ENCODE data around the gene TINAGL1. TPM values are rescaled to one million over a fixed set of nuclear protein-coding genes. Genes with fewer than 3 reads are reported as not detected.

The TINAGL1 gene
- total RNA-seq, 2 experiments from 2014 or later, result not detected

DNA sequence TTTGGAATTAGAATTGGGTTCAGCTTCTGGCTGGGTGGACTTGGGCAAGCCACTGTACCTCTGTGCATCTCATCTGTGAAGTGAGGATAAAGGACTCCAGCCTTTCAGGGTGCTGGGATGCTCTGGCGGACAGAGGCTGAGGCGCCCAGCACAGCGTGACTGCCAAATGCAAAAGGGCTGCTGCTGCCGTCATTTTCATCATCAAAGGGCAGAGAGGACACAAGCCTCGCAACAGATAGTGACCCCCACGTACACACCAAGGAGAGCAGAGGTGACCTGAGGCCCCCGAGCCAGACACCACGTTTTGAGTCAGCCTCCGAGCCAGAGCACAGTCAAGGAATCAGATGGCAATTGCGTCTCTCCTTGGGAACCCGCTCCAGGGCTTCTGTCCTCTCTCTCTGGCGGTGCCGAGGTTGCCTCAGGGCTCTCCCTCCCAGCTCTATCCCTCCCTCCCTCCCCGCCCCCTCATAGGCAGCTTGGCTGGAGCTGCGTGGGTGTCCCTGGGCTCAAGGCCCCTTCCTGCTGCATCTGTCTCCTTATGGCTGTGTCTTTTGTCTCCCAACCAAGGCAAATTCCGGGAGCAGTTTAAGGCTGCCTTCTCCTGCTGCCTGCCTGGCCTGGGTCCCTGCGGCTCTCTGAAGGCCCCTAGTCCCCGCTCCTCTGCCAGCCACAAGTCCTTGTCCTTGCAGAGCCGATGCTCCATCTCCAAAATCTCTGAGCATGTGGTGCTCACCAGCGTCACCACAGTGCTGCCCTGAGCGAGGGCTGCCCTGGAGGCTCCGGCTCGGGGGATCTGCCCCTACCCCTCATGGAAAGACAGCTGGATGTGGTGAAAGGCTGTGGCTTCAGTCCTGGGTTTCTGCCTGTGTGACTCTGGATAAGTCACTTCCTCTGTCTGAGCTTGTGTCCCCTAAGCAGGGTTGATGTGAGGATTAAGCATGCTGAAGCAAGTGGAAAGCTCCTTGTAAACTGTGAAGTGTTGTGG lies 50.2 kb downstream of the TINAGL1 start:
- DNase-seq (no peak), ATAC-seq (no peak)
- Mint-ChIP-seq H3K4me3 (no peak overlapping the region), H3K9me3 (no peaks in the 10 kb centered on the region), H3K27ac (no peak overlapping the region), H3K27me3 (no peaks in the 10 kb centered on the region), H3K36me3 (ENCODE audit: low read depth) (peaks cover 1% of the 10 kb centered on the region), H3K4me1 (ENCODE audit: low read depth) (peaks cover 10% of the 10 kb centered on the region)
- no peak for TF ChIP-seq CTCF (IDR thresholded peaks at IDR 0.05)
- CTCF ChIA-PET, result no interaction called here
- POLR2A ChIA-PET, result no interaction called here
- intact Hi-C loops (cut with micrococcal nuclease), result no loop called here

GRCh38 chr1:31627301-31627929 lies 51.1 kb downstream of the TINAGL1 start:
- H3K27ac Mint-ChIP-seq, result no peak overlapping the region
- no peak overlapping the region for H3K4me3 Mint-ChIP-seq
- ChIA-PET CTCF (no interaction called here), POLR2A (no interaction called here)
- peaks cover 2% of the 10 kb centered on the region for H3K36me3 Mint-ChIP-seq (ENCODE audit: low read depth)
- no peaks in the 10 kb centered on the region for H3K27me3 Mint-ChIP-seq
- no peak for ATAC-seq
- no peak for DNase-seq
- intact Hi-C loops (cut with micrococcal nuclease), result no loop called here
- no peak for TF ChIP-seq CTCF (IDR thresholded peaks at IDR 0.05)
- peaks cover 10% of the 10 kb centered on the region for H3K4me1 Mint-ChIP-seq (ENCODE audit: low read depth)
- H3K9me3 Mint-ChIP-seq, result no peaks in the 10 kb centered on the region

GRCh38 chr1:31627930-31628559 lies 51.7 kb downstream of the TINAGL1 start:
- Mint-ChIP-seq H3K4me1 (ENCODE audit: low read depth) (peaks cover 10% of the 10 kb centered on the region), H3K9me3 (no peaks in the 10 kb centered on the region), H3K27me3 (no peaks in the 10 kb centered on the region), H3K27ac (no peak overlapping the region), H3K36me3 (ENCODE audit: low read depth) (peaks cover 5% of the 10 kb centered on the region), H3K4me3 (no peak overlapping the region)
- ATAC-seq (no peak), DNase-seq (no peak)
- no peak for TF ChIP-seq CTCF (IDR thresholded peaks at IDR 0.05)
- intact Hi-C loops (cut with micrococcal nuclease), result no loop called here
- ChIA-PET CTCF (interaction anchor here (1.1 to 2.8 kb wide), 2 partner anchors 13 to 136 kb away, joined by 4 to 9 read pairs; partner anchors contain the start of gene ADGRB2), POLR2A (no interaction called here)

DNA sequence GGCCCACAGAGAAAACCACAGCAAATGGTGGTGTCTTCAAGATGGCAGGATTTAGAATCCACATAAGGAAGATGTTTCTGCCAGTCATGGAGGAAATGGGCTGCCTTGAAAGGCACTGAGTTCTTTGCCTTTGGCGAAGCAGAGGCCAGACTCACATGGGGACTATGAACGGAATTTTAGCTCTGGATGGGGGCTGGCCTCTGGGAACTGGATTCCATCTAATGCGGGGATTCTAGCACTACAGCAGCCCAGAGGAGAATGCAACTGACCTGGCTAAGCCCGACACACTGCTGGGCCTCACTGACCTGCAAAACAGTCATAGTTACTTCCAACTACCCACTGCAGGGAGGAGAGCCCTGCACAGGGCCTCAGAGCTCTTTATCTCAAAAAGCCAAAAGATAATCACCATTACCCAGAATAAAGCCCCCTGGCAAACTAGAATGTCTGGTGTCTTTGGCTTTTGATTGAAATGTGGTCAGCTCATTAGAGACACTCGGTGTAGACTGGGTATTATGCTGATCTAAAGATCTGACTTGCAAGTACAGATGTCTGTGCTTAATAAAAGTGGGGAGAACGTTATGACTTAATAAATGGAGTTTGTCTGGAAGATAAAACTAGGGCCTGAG lies 52.7 kb downstream of the TINAGL1 start:
- ATAC-seq, result no peak
- no peaks in the 10 kb centered on the region for H3K27me3 Mint-ChIP-seq
- intact Hi-C loops (cut with micrococcal nuclease), result no loop called here
- ChIA-PET CTCF (interaction anchor here (1.1 to 2.8 kb wide), 3 partner anchors 12 to 604 kb away, joined by 4 to 9 read pairs (median 4); partner anchors contain the start of gene ADGRB2), POLR2A (interaction anchor here (0.5 to 1.2 kb wide), 4 partner anchors 12 to 28 kb away, joined by 3 to 4 read pairs (median 3); no protein-coding TSS in a partner anchor)
- H3K4me1 Mint-ChIP-seq (ENCODE audit: low read depth), result peaks cover 8% of the 10 kb centered on the region
- peaks cover 5% of the 10 kb centered on the region for H3K36me3 Mint-ChIP-seq (ENCODE audit: low read depth)
- DNase-seq, result no peak
- no peaks in the 10 kb centered on the region for H3K9me3 Mint-ChIP-seq
- H3K4me3 Mint-ChIP-seq, result no peak overlapping the region
- no peak for TF ChIP-seq CTCF (IDR thresholded peaks at IDR 0.05)
- H3K27ac Mint-ChIP-seq, result no peak overlapping the region
